MM.1S (cell line): ENCODE data around the gene FITM2.

Source experiments
- DNase-seq: peaks from one replicate; pipeline ENCODE4 v3.0.0-alpha.2; 2015
- H2AFZ ChIP-seq: fragments of 300-600 bp; sonication (generic); 2 replicates; pipeline ENCODE4 v1.6.0; 2016; ENCODE audit warnings: antibody characterized with exemption, low read length
- H3F3A ChIP-seq: fragments of 300-600 bp; sonication (generic); 2 replicates; pipeline ENCODE4 v1.6.1; 2016; ENCODE audit warnings: mild to moderate bottlenecking, antibody characterized with exemption, low read length, moderate library complexity, mixed read lengths; ENCODE audit not compliant: insufficient read depth
- H3K27ac ChIP-seq: fragments of 300-600 bp; sonication (generic); 2 replicates; pipeline ENCODE4 v1.5.1; 2016; ENCODE audit warnings: mild to moderate bottlenecking, low read length
- H3K27me3 ChIP-seq: fragments of 300-600 bp; sonication (generic); replicated peaks from 2 replicates; pipeline ENCODE4 v1.6.0; 2016; ENCODE audit warnings: low read length; ENCODE audit not compliant: insufficient read depth
- H3K36me3 ChIP-seq: fragments of 300-600 bp; sonication (generic); replicated peaks from 2 replicates; pipeline ENCODE4 v1.6.1; 2016; ENCODE audit warnings: mild to moderate bottlenecking, low read length, mixed read lengths; ENCODE audit not compliant: insufficient read depth
- H3K4me1 ChIP-seq: fragments of 300-600 bp; sonication (generic); 2 replicates; pipeline ENCODE4 v1.6.1; 2016; ENCODE audit warnings: low read length, mixed read lengths
- H3K4me2 ChIP-seq: fragments of 300-600 bp; sonication (generic); 2 replicates; pipeline ENCODE4 v1.6.0; 2016; ENCODE audit warnings: low read depth, low read length
- H3K4me3 ChIP-seq: fragments of 300-600 bp; sonication (generic); 2 replicates; pipeline ENCODE4 v1.5.1; 2016; ENCODE audit warnings: low read length, mixed read lengths
- H3K79me2 ChIP-seq: fragments of 300-600 bp; sonication (generic); 2 replicates; pipeline ENCODE4 v1.6.1; 2016; ENCODE audit warnings: mixed run types, low read length, mixed read lengths
- H3K9ac ChIP-seq: fragments of 300-600 bp; sonication (generic); 2 replicates; pipeline ENCODE4 v1.6.1; 2016; ENCODE audit warnings: low read length, mixed read lengths
- H3K9me2 ChIP-seq: fragments of 300-600 bp; sonication (generic); replicated peaks from 2 replicates; pipeline ENCODE4 v1.6.1; 2016; ENCODE audit warnings: mild to moderate bottlenecking, low read length, mixed read lengths; ENCODE audit not compliant: insufficient read depth
- H3K9me3 ChIP-seq: fragments of 300-600 bp; sonication (generic); replicated peaks from 2 replicates; pipeline ENCODE4 v1.6.1; 2016; ENCODE audit warnings: mild to moderate bottlenecking, low read length, mixed read lengths; ENCODE audit not compliant: insufficient read depth
- H4K20me1 ChIP-seq: fragments of 300-600 bp; sonication (generic); 2 replicates; pipeline ENCODE4 v1.6.1; 2016; ENCODE audit warnings: mild to moderate bottlenecking, low read length, moderate library complexity, mixed read lengths; ENCODE audit not compliant: insufficient read depth
- CTCF ChIP-seq: fragments of 300-600 bp; sonication (generic); IDR thresholded peaks from 2 replicates; pipeline ENCODE4 v1.5.1; 2016; ENCODE audit warnings: antibody characterized with exemption, low read length, mixed read lengths
- EZH2 ChIP-seq: fragments of 300-600 bp; sonication (generic); optimal IDR thresholded peaks from 2 replicates; pipeline ENCODE3; 2017; ENCODE audit warnings: low read depth, mild to moderate bottlenecking, antibody characterized with exemption, low read length, mixed read lengths
- EZH2phosphoT487 ChIP-seq: fragments of 300-600 bp; sonication (generic); IDR thresholded peaks from 2 replicates; pipeline ENCODE4 v1.6.1; 2018; ENCODE audit warnings: antibody characterized with exemption, low read length

The FITM2 gene

DNA sequence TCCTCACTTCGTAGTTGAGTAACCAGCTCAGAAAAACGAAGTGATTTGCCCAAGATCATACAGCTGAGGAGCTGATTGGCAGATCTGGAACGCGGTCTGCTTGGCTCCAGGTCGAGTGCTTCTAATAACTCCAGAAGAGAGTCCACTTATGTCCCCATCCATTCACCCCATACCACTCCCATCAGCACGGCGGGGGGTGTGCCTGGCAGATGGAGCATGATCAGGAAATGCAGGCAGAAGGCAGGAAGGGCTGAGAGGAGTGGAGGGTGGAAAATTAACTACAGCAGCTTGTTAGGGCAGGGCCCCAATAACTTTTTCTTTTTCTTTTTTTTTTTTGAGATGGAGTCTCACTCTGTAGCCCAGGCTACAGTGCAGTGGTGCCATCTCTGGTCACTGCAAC lies 15.0 kb downstream of the FITM2 start:
- Histone ChIP-seq H3K9me3 (no peaks in the 10 kb centered on the region), H3K27ac (no peak overlapping the region)
- no peak for TF ChIP-seq EZH2
- TF ChIP-seq EZH2phosphoT487, result no peak
- TF ChIP-seq CTCF, result no peak

GRCh38 chr20:44291754-44292153 lies 19.2 kb downstream of the FITM2 start:
- Histone ChIP-seq H3K36me3 (no peaks in the 10 kb centered on the region), H3K27me3 (no peaks in the 10 kb centered on the region), H3K9ac (no peak overlapping the region), H3K4me2 (no peak overlapping the region), H3K9me3 (no peaks in the 10 kb centered on the region), H3F3A (no peaks in the 10 kb centered on the region), H2AFZ (no peak overlapping the region), H3K4me3 (no peak overlapping the region), H4K20me1 (no peaks in the 10 kb centered on the region), H3K27ac (no peak overlapping the region), H3K4me1 (no peaks in the 10 kb centered on the region), H3K79me2 (no peaks in the 10 kb centered on the region), H3K9me2 (no peaks in the 10 kb centered on the region)
- DNase-seq, result no peak
- TF ChIP-seq CTCF, result no peak
- TF ChIP-seq EZH2phosphoT487, result no peak
- TF ChIP-seq EZH2, result no peak

More for the DNA sequence above, 15.0 kb downstream of the FITM2 start:
- no peaks in the 10 kb centered on the region for H3K9me2 ChIP-seq
- H3K27me3 ChIP-seq, result no peaks in the 10 kb centered on the region
- DNase-seq, result no peak
- H3K4me3 ChIP-seq, result no peak overlapping the region
- no peaks in the 10 kb centered on the region for H3K36me3 ChIP-seq
- H3K9ac ChIP-seq, result no peak overlapping the region
- H3K4me2 ChIP-seq, result no peak overlapping the region
- no peak overlapping the region for H2AFZ ChIP-seq
- no peaks in the 10 kb centered on the region for H3F3A ChIP-seq
- H4K20me1 ChIP-seq, result no peaks in the 10 kb centered on the region
- H3K79me2 ChIP-seq, result no peaks in the 10 kb centered on the region
- no peaks in the 10 kb centered on the region for H3K4me1 ChIP-seq

DNA sequence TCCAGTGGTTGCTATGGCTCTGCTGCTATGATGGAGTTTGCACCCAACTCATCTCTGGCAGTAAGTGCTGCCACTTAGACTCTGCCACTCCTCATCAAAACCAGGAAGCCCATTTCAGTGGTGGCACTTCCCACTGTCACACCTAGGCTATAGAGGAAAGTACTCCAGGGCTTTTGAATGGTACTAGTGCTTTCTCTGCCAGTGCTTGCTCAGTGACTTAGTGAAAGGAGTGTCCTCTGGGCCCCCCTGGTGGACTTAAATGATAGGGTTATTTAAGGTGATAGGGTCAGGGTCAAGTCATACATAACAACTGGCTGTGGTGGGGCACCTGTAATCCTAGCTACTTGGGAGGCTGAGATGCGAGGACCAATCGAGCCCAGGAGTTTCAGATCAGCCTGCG lies 22.8 kb downstream of the FITM2 start:
- H3K9me3 ChIP-seq, result no peaks in the 10 kb centered on the region
- no peaks in the 10 kb centered on the region for H3K27me3 ChIP-seq
- no peaks in the 10 kb centered on the region for H3K4me1 ChIP-seq
- TF ChIP-seq CTCF, result no peak
- no peak for TF ChIP-seq EZH2phosphoT487
- no peak for TF ChIP-seq EZH2
- H3K4me3 ChIP-seq, result no peak overlapping the region
- DNase-seq, result no peak
- no peaks in the 10 kb centered on the region for H3K9me2 ChIP-seq
- no peak overlapping the region for H2AFZ ChIP-seq
- no peaks in the 10 kb centered on the region for H3K36me3 ChIP-seq
- no peaks in the 10 kb centered on the region for H3K79me2 ChIP-seq
- H4K20me1 ChIP-seq, result no peaks in the 10 kb centered on the region
- no peaks in the 10 kb centered on the region for H3F3A ChIP-seq
- H3K27ac ChIP-seq, result no peak overlapping the region
- H3K9ac ChIP-seq, result no peak overlapping the region
- no peak overlapping the region for H3K4me2 ChIP-seq
